Hepatocyte (in vitro differentiated cells): ENCODE data around the gene ZNF431. TPM values are rescaled to one million over a fixed set of nuclear protein-coding genes. Genes with fewer than 3 reads are reported as not detected.
A peak's percentile ranks its signal among the peaks of the same experiment; 100 is the strongest.

ENCODE experiments used
- DNase-seq: peaks from one replicate; pipeline ENCODE4 v3.0.0-alpha.2; 2016; ENCODE audit warnings: low spot score
- H2AFZ ChIP-seq: fragments of 200-600 bp; sonication (generic); 2 replicates; pipeline ENCODE4 v1.6.0; 2016; ENCODE audit warnings: antibody characterized with exemption, mild to moderate bottlenecking
- H3K27ac ChIP-seq: fragments of 200-600 bp; sonication (generic); 2 replicates; pipeline ENCODE4 v1.5.1; 2016; ENCODE audit warnings: mild to moderate bottlenecking
- H3K27me3 ChIP-seq: fragments of 200-600 bp; sonication (generic); 2 replicates; pipeline ENCODE4 v1.6.1; 2016
- H3K36me3 ChIP-seq: fragments of 200-600 bp; sonication (generic); replicated peaks from 2 replicates; pipeline ENCODE4 v1.5.1; 2016; ENCODE audit warnings: low read depth; ENCODE audit not compliant: insufficient read depth
- H3K4me1 ChIP-seq: fragments of 200-600 bp; sonication (generic); 2 replicates; pipeline ENCODE4 v1.5.1; 2016; ENCODE audit warnings: mild to moderate bottlenecking, moderate library complexity; ENCODE audit not compliant: insufficient read depth
- H3K4me2 ChIP-seq: fragments of 200-600 bp; sonication (generic); 2 replicates; pipeline ENCODE4 v1.6.0; 2016
- H3K4me3 ChIP-seq: fragments of 200-600 bp; sonication (generic); 2 replicates; pipeline ENCODE4 v1.5.1; 2016; ENCODE audit warnings: mild to moderate bottlenecking
- H3K79me2 ChIP-seq: fragments of 200-600 bp; sonication (generic); 2 replicates; pipeline ENCODE4 v1.6.0; 2017; ENCODE audit warnings: mild to moderate bottlenecking
- H3K9me2 ChIP-seq: fragments of 200-600 bp; sonication (generic); replicated peaks from 2 replicates; pipeline ENCODE4 v1.6.0; 2017; ENCODE audit warnings: mild to moderate bottlenecking; ENCODE audit not compliant: insufficient read depth
- H3K9me3 ChIP-seq: fragments of 200-600 bp; sonication (generic); 2 replicates; pipeline ENCODE4 v1.5.1; 2016; ENCODE audit warnings: low read depth, mild to moderate bottlenecking
- H4K20me1 ChIP-seq: fragments of 200-600 bp; sonication (generic); 2 replicates; pipeline ENCODE4 v1.6.0; 2016; ENCODE audit warnings: mild to moderate bottlenecking; ENCODE audit not compliant: insufficient read depth, poor library complexity, severe bottlenecking
- EZH2 ChIP-seq: fragments of 200-600 bp; sonication (generic); IDR thresholded peaks from 2 replicates; pipeline ENCODE4 v1.6.1; 2016; ENCODE audit warnings: antibody characterized with exemption, mild to moderate bottlenecking, borderline replicate concordance
- EZH2phosphoT487 ChIP-seq: fragments of 200-600 bp; sonication (generic); IDR thresholded peaks from one replicate; pipeline ENCODE4 v1.6.1; 2018; ENCODE audit warnings: antibody characterized with exemption, mild to moderate bottlenecking, low read depth, moderate library complexity; ENCODE audit not compliant: unreplicated experiment, severe bottlenecking
- WGBS: methylation state at CpG from one replicate; pipeline ENCODE4 v1.1.6; 2016; ENCODE audit warnings: low lambda C conversion rate; ENCODE audit errors: missing lambda C conversion rate; 5-methylcytosine and 5-hydroxymethylcytosine counted together
- polyA plus RNA-seq: library from polyadenylated mRNA; unstranded; fragments of >200 nt; fragmentation: Nextera tagmentation; extraction: Ambion mirVana; gene quantifications from 2 replicates; pipeline ENCODE4 v1.2.1, GENCODE V29; 2016
- total RNA-seq: library from RNA; depleted of rRNA; stranded (reverse); fragments of >200 nt; gene quantifications from 2 replicates; pipeline ENCODE4 v1.2.3, GENCODE V29; 2014
- TF ChIP-seq, protein P1 (sequence below): fragments of 200-600 bp; sonication (generic); IDR thresholded peaks from 2 replicates; pipeline ENCODE4 v1.5.1; 2016; ENCODE audit warnings: antibody characterized with exemption, mild to moderate bottlenecking; ENCODE audit not compliant: poor library complexity

Gene ZNF431
- total and polyA plus RNA-seq, 2 experiments from 2014 or later, result 8.8 to 11.4 TPM

DNA sequence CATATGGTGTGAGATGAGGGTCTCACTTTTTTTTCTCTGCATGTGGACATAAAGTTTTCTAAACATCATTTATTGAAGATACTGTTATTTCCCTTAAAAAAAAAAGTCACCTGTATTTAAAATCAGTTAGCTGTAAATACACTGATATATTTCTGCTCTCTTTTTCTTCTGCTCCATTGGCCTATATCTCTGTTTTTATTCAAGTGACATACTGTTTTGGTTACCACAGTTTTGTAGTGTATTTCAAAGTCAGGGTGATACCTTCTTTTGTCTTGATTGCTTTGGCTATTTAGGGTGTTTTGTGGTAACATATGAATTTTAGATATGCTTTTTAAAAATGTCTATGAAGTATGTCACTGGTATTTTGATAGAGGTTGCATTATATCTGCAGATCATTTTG is 15.8 kb upstream of the ZNF431 start:
- TF ChIP-seq EZH2 (no peak), EZH2phosphoT487 (no peak)
- TF ChIP-seq, protein P1, sequence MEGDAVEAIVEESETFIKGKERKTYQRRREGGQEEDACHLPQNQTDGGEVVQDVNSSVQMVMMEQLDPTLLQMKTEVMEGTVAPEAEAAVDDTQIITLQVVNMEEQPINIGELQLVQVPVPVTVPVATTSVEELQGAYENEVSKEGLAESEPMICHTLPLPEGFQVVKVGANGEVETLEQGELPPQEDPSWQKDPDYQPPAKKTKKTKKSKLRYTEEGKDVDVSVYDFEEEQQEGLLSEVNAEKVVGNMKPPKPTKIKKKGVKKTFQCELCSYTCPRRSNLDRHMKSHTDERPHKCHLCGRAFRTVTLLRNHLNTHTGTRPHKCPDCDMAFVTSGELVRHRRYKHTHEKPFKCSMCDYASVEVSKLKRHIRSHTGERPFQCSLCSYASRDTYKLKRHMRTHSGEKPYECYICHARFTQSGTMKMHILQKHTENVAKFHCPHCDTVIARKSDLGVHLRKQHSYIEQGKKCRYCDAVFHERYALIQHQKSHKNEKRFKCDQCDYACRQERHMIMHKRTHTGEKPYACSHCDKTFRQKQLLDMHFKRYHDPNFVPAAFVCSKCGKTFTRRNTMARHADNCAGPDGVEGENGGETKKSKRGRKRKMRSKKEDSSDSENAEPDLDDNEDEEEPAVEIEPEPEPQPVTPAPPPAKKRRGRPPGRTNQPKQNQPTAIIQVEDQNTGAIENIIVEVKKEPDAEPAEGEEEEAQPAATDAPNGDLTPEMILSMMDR, result no peak
- DNase-seq, result no peak
- H4K20me1 ChIP-seq, result no peaks in the 10 kb centered on the region
- H2AFZ ChIP-seq, result no peak overlapping the region
- H3K4me2 ChIP-seq, result no peak overlapping the region
- no peaks in the 10 kb centered on the region for H3K36me3 ChIP-seq
- H3K9me3 ChIP-seq, result no peaks in the 10 kb centered on the region
- no peaks in the 10 kb centered on the region for H3K9me2 ChIP-seq
- H3K79me2 ChIP-seq, result no peaks in the 10 kb centered on the region
- no peak overlapping the region for H3K27ac ChIP-seq
- H3K4me1 ChIP-seq, result peaks cover 27% of the 10 kb centered on the region
- no peaks in the 10 kb centered on the region for H3K27me3 ChIP-seq
- no peak overlapping the region for H3K4me3 ChIP-seq

DNA sequence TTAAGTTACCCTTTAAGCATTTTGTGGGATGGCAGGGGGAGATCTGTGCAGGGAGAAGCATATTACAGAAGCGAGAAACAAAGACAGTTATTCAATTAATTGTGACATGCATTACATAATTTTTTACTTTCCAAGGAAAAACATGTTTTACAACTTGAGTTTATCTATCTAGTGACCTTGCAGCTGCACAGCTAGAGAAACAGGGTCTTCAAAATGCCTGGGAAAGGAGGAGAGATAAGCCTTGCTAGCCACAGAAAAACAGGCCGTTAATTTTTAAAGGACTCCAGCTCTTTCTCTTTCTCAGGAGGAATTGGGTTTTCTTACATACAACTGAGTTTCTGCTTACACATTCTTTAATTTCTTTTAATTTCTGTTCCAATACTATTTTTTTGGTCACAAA is 14.8 kb upstream of the ZNF431 start:
- H3K27ac ChIP-seq, result no peak overlapping the region
- no peak overlapping the region for H2AFZ ChIP-seq
- H3K79me2 ChIP-seq, result no peaks in the 10 kb centered on the region
- no peaks in the 10 kb centered on the region for H3K9me3 ChIP-seq
- no peaks in the 10 kb centered on the region for H4K20me1 ChIP-seq
- no peaks in the 10 kb centered on the region for H3K27me3 ChIP-seq
- H3K9me2 ChIP-seq, result no peaks in the 10 kb centered on the region
- peaks cover 27% of the 10 kb centered on the region for H3K4me1 ChIP-seq
- no peak for TF ChIP-seq EZH2
- TF ChIP-seq, protein P1, result no peak
- no peak for TF ChIP-seq EZH2phosphoT487
- H3K36me3 ChIP-seq, result no peaks in the 10 kb centered on the region
- H3K4me3 ChIP-seq, result no peak overlapping the region
- no peak for DNase-seq
- H3K4me2 ChIP-seq, result peak overlapping the region; percentile 65
- WGBS, result 30% methylated on average over 2 of the region's 2 CpGs

DNA sequence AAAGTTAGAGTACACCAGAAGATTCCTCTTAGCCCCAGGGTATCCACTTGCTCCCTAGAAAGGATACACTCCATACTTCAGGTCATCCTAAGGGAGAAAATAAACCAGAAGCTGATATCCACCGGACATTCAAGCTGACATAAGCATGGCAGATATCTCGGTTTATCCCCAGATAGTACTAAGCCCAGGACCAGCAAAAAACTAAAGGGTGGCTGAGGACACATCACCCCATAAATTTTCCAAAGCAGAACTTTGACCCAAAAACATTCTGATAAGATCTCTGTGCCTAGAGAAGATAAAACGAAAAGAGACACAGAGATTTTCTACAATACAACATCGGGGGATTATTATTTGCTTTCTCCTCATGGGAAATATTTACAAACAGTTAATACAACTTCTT is 13.9 kb upstream of the ZNF431 start:
- no peaks in the 10 kb centered on the region for H3K79me2 ChIP-seq
- H4K20me1 ChIP-seq, result no peaks in the 10 kb centered on the region
- no peaks in the 10 kb centered on the region for H3K9me2 ChIP-seq
- H3K27ac ChIP-seq, result peak overlapping the region; percentile 81
- no peaks in the 10 kb centered on the region for H3K9me3 ChIP-seq
- TF ChIP-seq, protein P1, result no peak
- TF ChIP-seq EZH2, result no peak
- no peak for TF ChIP-seq EZH2phosphoT487
- no peaks in the 10 kb centered on the region for H3K27me3 ChIP-seq
- H2AFZ ChIP-seq, result no peak overlapping the region
- H3K4me3 ChIP-seq, result no peak overlapping the region
- peaks cover 27% of the 10 kb centered on the region for H3K4me1 ChIP-seq
- peak overlapping the region; percentile 65 for H3K4me2 ChIP-seq
- 9% methylated on average over 4 of the region's 4 CpGs for WGBS
- H3K36me3 ChIP-seq, result no peaks in the 10 kb centered on the region
- DNase-seq, result no peak
